ENCODE data around the gene CBARP. TPM values are rescaled to one million over a fixed set of nuclear protein-coding genes. Genes with fewer than 3 reads are reported as not detected.

The CBARP gene
- polyA plus RNA-seq, 1 experiment, result 1.6 TPM

DNA sequence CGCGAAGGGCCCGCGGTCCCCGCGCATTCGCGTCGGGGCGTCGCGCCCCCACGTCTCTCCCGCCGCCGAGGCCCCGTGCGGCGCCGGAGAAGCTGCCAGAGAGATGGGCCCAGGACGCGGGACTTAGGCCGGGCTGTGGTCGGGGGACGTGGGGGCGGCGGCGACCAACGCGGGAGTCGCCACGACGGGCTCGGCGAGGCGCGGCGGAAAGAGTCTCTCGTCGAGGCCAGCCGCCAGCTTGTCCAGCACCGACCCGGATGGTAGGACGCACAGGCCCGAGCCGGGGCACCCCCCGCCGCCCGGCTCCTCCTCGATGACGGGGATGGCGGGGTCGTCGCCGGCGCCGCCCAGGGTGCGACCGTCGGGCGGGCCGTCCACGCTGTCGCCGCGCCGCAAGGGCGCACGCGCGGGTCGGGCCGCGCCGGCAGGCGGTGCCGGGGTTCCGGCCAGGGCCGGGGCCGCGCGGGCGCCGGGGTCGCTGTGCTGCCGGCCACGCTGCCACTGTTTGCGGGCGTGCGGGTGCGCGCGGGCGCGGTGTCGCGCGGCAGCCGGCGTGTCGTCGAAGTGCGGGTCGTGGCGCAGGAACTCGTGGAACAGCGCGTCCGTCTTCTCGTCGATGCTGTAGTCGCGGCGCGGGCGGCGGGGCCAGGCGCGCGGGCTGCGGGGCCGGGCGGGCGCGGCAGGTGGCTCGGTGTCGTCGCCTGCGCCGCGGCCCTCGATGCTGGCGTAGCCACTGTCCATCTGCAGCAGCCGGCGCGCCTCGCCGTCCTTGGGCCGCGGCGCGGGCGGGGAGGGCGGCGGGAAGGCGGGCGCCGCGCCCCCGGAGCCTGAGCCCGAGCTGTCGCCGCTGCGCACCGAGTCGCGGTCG is 8.5 kb downstream of the CBARP start:
- Histone ChIP-seq H3K27me3 (ENCODE audit: control insufficient read depth, insufficient read depth, low read length) (no peaks in the 10 kb centered on the region), H3K36me3 (ENCODE audit: control insufficient read depth, insufficient read depth, low read length) (peaks cover 12% of the 10 kb centered on the region), H3K4me3 (ENCODE audit: low read depth, low read length) (no peak overlapping the region)
- POLR2A ChIA-PET, result no interaction called here
- TF ChIP-seq, protein P1, sequence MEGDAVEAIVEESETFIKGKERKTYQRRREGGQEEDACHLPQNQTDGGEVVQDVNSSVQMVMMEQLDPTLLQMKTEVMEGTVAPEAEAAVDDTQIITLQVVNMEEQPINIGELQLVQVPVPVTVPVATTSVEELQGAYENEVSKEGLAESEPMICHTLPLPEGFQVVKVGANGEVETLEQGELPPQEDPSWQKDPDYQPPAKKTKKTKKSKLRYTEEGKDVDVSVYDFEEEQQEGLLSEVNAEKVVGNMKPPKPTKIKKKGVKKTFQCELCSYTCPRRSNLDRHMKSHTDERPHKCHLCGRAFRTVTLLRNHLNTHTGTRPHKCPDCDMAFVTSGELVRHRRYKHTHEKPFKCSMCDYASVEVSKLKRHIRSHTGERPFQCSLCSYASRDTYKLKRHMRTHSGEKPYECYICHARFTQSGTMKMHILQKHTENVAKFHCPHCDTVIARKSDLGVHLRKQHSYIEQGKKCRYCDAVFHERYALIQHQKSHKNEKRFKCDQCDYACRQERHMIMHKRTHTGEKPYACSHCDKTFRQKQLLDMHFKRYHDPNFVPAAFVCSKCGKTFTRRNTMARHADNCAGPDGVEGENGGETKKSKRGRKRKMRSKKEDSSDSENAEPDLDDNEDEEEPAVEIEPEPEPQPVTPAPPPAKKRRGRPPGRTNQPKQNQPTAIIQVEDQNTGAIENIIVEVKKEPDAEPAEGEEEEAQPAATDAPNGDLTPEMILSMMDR (IDR thresholded peaks at IDR 0.05; ENCODE audit: insufficient read depth, low read depth, low read length), result no peak
- CTCF ChIA-PET, result interaction anchor here (0.9 kb wide), 1 partner anchor 8 kb away, joined by 3 read pairs; no protein-coding TSS in a partner anchor
- DNase-seq (ENCODE audit: low read depth), result no peak

DNA sequence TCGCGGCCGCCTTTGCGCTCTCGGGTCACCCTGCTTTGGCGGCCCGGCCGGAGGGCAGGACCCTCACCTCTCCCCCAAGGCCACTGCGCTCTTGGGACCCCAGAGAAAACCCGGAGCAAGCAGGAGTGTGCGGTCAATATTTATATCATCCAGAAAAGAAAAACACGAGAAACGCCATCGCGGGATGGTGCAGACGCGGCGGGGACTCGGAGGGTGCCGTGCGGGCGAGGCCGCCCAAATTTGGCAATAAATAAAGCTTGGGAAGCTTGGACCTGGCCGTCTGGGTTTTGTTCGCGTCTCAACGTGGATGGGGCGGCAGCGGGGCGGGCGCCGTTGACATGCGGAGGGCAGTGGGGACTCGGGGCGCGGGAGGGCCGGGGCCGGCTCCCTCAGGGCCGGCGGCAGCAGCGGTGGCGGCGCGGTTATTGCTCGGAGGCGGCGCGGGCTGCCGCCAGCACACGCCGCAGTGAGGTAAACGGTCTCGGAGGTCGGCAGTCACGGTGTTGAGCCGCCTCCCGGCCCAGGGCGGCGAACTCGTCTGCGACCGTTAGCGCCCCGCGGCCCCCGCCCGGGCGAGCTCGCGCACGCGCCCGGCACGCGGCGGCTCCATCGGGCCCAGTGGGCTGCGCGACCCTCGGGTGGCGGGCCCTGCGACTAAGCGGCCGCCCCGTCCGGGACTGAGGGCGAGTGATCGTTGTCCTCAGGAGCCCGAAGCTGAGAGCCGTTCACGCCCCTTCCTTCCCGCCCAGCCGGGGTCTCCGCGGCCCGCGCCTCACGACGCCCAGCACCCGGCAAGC is 9.4 kb downstream of the CBARP start:
- ChIA-PET CTCF (no interaction called here), POLR2A (no interaction called here)
- Histone ChIP-seq H3K36me3 (ENCODE audit: control insufficient read depth, insufficient read depth, low read length) (peaks cover 11% of the 10 kb centered on the region), H3K27me3 (ENCODE audit: control insufficient read depth, insufficient read depth, low read length) (no peaks in the 10 kb centered on the region), H3K4me3 (ENCODE audit: low read depth, low read length) (no peak overlapping the region)
- no peak for DNase-seq (ENCODE audit: low read depth)
- TF ChIP-seq, protein P1 (IDR thresholded peaks at IDR 0.05; ENCODE audit: insufficient read depth, low read depth, low read length), result no peak

DNA sequence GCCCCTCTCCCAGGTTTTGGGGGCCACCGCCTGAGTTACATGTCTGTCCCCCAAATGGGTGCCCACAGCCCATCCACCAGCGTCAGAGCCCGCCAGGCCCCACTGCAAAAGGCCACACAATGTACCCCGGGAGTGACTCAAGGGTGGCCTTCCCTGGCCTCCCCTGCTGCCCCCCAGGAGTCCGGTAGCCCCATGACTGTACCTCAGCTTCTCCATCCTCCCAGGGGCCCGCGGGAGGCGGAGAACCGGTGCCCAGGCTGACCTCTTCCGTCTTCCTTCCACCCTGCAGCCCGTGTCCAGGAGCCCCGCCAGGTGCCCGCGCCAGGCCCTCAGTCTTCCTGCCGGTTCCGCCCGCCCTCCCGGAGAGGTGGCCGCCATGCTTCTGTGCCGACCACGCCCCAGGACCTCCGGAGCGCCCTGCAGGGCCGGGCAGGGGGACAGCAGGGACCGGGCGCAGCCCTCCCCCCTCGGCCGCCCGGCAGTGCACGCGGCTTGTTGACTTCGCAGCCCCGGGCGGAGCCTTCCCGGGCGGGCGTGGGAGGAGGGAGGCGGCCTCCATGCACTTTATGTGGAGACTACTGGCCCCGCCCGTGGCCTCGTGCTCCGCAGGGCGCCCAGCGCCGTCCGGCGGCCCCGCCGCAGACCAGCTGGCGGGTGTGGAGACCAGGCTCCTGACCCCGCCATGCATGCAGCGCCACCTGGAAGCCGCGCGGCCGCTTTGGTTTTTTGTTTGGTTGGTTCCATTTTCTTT is 10.3 kb downstream of the CBARP start:
- Histone ChIP-seq H3K36me3 (ENCODE audit: control insufficient read depth, insufficient read depth, low read length) (peaks cover 11% of the 10 kb centered on the region), H3K27me3 (ENCODE audit: control insufficient read depth, insufficient read depth, low read length) (no peaks in the 10 kb centered on the region), H3K4me3 (ENCODE audit: low read depth, low read length) (no peak overlapping the region)
- DNase-seq (ENCODE audit: low read depth), result no peak
- TF ChIP-seq, protein P1 (IDR thresholded peaks at IDR 0.05; ENCODE audit: insufficient read depth, low read depth, low read length), result no peak
- ChIA-PET POLR2A (no interaction called here), CTCF (interaction anchor here (1.4 kb wide), 1 partner anchor 16 kb away, joined by 4 read pairs; no protein-coding TSS in a partner anchor)

GRCh38 chr19:1226522-1227303 is 11.1 kb downstream of the CBARP start:
- H3K4me3 ChIP-seq (ENCODE audit: low read depth, low read length), result no peak overlapping the region
- no peak for DNase-seq (ENCODE audit: low read depth)
- ChIA-PET POLR2A (no interaction called here), CTCF (interaction anchor here (1.4 kb wide), 2 partner anchors 10 to 17 kb away, joined by 4 to 8 read pairs; no protein-coding TSS in a partner anchor)
- H3K36me3 ChIP-seq (ENCODE audit: control insufficient read depth, insufficient read depth, low read length), result peaks cover 11% of the 10 kb centered on the region
- H3K27me3 ChIP-seq (ENCODE audit: control insufficient read depth, insufficient read depth, low read length), result no peaks in the 10 kb centered on the region
- TF ChIP-seq, protein P1 (IDR thresholded peaks at IDR 0.05; ENCODE audit: insufficient read depth, low read depth, low read length), result no peak
